ENCODE results near the gene TMEM256. TPM values are rescaled to one million over a fixed set of nuclear protein-coding genes. Genes with fewer than 3 reads are reported as not detected.
A peak's percentile ranks its signal among the peaks of the same experiment; 100 is the strongest.

TMEM256 gene
- total and polyA plus RNA-seq, 2 of the 8 experiments (the other 6 are each of a cell fraction or from before 2014, with no cell fraction given): 97.0 to 350 TPM

DNA sequence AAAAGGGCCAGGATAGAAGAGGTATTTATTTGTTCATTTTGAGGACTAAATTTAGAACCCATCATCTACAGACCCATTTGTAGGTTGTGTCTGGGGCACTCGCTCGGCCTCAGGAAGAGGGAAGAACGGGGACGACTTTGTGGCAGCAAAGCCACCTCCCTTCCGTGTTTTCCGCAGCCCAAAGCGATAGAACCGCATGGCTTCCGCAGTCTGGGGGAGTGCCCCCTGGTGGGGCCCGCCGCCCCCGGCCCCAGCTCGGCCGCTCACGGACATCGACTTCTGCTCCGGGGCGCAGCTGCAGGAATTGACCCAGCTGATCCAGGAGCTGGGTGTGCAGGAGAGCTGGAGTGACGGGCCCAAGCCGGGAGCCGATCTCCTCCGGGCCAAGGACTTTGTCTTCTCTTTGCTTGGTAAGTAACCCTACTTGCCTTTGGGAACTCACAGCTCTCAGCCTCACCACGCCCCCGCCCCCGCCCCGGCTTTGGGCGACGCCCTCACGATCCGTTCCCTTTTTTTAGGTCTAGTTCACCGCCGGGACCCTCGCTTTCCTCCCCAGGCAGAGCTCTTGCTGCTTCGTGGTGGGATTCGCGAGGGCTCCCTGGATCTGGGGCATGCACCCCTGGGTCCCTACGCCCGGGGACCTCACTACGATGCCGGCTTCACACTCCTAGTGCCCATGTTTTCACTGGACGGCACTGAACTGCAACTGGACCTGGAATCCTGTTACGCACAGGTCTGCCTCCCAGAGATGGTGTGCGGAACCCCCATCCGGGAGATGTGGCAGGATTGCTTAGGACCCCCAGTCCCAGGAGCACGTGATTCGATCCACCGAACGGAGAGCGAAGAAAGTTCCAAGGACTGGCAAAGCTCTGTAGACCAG is 32.0 kb upstream of the TMEM256 start (continued):
- TF ChIP-seq, protein P1, sequence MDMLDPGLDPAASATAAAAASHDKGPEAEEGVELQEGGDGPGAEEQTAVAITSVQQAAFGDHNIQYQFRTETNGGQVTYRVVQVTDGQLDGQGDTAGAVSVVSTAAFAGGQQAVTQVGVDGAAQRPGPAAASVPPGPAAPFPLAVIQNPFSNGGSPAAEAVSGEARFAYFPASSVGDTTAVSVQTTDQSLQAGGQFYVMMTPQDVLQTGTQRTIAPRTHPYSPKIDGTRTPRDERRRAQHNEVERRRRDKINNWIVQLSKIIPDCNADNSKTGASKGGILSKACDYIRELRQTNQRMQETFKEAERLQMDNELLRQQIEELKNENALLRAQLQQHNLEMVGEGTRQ (IDR thresholded peaks at IDR 0.05; ENCODE audit: low read length): 0 out of 2 replicates have a peak, but pooled peaks have one; percentile 5
- TF ChIP-seq, protein P2, sequence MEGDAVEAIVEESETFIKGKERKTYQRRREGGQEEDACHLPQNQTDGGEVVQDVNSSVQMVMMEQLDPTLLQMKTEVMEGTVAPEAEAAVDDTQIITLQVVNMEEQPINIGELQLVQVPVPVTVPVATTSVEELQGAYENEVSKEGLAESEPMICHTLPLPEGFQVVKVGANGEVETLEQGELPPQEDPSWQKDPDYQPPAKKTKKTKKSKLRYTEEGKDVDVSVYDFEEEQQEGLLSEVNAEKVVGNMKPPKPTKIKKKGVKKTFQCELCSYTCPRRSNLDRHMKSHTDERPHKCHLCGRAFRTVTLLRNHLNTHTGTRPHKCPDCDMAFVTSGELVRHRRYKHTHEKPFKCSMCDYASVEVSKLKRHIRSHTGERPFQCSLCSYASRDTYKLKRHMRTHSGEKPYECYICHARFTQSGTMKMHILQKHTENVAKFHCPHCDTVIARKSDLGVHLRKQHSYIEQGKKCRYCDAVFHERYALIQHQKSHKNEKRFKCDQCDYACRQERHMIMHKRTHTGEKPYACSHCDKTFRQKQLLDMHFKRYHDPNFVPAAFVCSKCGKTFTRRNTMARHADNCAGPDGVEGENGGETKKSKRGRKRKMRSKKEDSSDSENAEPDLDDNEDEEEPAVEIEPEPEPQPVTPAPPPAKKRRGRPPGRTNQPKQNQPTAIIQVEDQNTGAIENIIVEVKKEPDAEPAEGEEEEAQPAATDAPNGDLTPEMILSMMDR (IDR thresholded peaks at IDR 0.05; ENCODE audit: control extremely low read depth in 1 of 3, insufficient read depth in 1 of 3, low read depth in 1 of 3, low read length in 3 of 3): peak; percentile 4 to 20 (median 13); a peak in 2 of 4 replicates
- TF ChIP-seq, protein P3, sequence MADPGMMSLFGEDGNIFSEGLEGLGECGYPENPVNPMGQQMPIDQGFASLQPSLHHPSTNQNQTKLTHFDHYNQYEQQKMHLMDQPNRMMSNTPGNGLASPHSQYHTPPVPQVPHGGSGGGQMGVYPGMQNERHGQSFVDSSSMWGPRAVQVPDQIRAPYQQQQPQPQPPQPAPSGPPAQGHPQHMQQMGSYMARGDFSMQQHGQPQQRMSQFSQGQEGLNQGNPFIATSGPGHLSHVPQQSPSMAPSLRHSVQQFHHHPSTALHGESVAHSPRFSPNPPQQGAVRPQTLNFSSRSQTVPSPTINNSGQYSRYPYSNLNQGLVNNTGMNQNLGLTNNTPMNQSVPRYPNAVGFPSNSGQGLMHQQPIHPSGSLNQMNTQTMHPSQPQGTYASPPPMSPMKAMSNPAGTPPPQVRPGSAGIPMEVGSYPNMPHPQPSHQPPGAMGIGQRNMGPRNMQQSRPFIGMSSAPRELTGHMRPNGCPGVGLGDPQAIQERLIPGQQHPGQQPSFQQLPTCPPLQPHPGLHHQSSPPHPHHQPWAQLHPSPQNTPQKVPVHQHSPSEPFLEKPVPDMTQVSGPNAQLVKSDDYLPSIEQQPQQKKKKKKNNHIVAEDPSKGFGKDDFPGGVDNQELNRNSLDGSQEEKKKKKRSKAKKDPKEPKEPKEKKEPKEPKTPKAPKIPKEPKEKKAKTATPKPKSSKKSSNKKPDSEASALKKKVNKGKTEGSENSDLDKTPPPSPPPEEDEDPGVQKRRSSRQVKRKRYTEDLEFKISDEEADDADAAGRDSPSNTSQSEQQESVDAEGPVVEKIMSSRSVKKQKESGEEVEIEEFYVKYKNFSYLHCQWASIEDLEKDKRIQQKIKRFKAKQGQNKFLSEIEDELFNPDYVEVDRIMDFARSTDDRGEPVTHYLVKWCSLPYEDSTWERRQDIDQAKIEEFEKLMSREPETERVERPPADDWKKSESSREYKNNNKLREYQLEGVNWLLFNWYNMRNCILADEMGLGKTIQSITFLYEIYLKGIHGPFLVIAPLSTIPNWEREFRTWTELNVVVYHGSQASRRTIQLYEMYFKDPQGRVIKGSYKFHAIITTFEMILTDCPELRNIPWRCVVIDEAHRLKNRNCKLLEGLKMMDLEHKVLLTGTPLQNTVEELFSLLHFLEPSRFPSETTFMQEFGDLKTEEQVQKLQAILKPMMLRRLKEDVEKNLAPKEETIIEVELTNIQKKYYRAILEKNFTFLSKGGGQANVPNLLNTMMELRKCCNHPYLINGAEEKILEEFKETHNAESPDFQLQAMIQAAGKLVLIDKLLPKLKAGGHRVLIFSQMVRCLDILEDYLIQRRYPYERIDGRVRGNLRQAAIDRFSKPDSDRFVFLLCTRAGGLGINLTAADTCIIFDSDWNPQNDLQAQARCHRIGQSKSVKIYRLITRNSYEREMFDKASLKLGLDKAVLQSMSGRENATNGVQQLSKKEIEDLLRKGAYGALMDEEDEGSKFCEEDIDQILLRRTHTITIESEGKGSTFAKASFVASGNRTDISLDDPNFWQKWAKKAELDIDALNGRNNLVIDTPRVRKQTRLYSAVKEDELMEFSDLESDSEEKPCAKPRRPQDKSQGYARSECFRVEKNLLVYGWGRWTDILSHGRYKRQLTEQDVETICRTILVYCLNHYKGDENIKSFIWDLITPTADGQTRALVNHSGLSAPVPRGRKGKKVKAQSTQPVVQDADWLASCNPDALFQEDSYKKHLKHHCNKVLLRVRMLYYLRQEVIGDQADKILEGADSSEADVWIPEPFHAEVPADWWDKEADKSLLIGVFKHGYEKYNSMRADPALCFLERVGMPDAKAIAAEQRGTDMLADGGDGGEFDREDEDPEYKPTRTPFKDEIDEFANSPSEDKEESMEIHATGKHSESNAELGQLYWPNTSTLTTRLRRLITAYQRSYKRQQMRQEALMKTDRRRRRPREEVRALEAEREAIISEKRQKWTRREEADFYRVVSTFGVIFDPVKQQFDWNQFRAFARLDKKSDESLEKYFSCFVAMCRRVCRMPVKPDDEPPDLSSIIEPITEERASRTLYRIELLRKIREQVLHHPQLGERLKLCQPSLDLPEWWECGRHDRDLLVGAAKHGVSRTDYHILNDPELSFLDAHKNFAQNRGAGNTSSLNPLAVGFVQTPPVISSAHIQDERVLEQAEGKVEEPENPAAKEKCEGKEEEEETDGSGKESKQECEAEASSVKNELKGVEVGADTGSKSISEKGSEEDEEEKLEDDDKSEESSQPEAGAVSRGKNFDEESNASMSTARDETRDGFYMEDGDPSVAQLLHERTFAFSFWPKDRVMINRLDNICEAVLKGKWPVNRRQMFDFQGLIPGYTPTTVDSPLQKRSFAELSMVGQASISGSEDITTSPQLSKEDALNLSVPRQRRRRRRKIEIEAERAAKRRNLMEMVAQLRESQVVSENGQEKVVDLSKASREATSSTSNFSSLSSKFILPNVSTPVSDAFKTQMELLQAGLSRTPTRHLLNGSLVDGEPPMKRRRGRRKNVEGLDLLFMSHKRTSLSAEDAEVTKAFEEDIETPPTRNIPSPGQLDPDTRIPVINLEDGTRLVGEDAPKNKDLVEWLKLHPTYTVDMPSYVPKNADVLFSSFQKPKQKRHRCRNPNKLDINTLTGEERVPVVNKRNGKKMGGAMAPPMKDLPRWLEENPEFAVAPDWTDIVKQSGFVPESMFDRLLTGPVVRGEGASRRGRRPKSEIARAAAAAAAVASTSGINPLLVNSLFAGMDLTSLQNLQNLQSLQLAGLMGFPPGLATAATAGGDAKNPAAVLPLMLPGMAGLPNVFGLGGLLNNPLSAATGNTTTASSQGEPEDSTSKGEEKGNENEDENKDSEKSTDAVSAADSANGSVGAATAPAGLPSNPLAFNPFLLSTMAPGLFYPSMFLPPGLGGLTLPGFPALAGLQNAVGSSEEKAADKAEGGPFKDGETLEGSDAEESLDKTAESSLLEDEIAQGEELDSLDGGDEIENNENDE (IDR thresholded peaks at IDR 0.05; ENCODE audit: insufficient replicate concordance, low read length): no peak
- no peak for TF ChIP-seq TBP (IDR thresholded peaks at IDR 0.05; ENCODE audit: low read depth, low read length)

All from H1 (cell line).